GM12878 (cell line): Measurements from ENCODE around the gene MRPL16. TPM values are rescaled to one million over a fixed set of nuclear protein-coding genes. Genes with fewer than 3 reads are reported as not detected.

ENCODE experiments used
- ATAC-seq: fragments of 200-7000 bp; cut with Tn5 transposase; 3 replicates; pipeline ENCODE4 v1.9.1; 2020; ENCODE audit warnings: mild to moderate bottlenecking, moderate library complexity
- BruUV-seq: library from RNA; stranded (reverse); fragments of 400-500 nt; replicated peaks from 2 replicates; lab custom pipeline; 2021; lab: Mats Ljungman, UMichigan
- CTCF ChIA-PET: fragments of 300-600 bp; sonication (Branson Sonifier 250); formaldehyde crosslinking; extraction: SDS; loops from one replicate; lab custom pipeline; 2021; ENCODE audit warnings: inconsistent platforms; lab: Yijun Ruan, JAX
- POLR2A ChIA-PET: fragments of 350-600 bp; formaldehyde crosslinking; extraction: SDS; loops from one replicate; lab custom pipeline; 2021; ENCODE audit warnings: inconsistent platforms; lab: Charles Lee
- RAD21 ChIA-PET: fragments of 300-600 bp; sonication (Branson Sonifier 250); formaldehyde crosslinking; loops from one replicate; lab custom pipeline; 2023; ENCODE audit warnings: antibody characterized with exemption; ENCODE audit not compliant: unreplicated experiment; lab: Charles Lee
- SMC1A ChIA-PET: fragments of 300-600 bp; sonication (Branson Sonifier 250); formaldehyde crosslinking; loops from one replicate; lab custom pipeline; 2023; ENCODE audit not compliant: unreplicated experiment, uncharacterized antibody; lab: Charles Lee
- DNase-seq: peaks from one replicate; pipeline ENCODE4 v3.0.0-alpha.2; 2011; ENCODE audit warnings: low read depth, low spot score
- FAIRE-seq: peaks from 3 replicates; lab custom pipeline; 2011; peaks lifted over from hg19 to GRCh38; lab: Jason Lieb, UNC
- H2AFZ ChIP-seq: 2 replicates; pipeline ENCODE4 v1.6.0; 2011; ENCODE audit warnings: low read depth, low read length, control low read depth; ENCODE audit not compliant: control insufficient read depth
- H3K27ac ChIP-seq: 2 replicates; pipeline ENCODE4 v1.5.1; 2011; ENCODE audit warnings: control low read depth; ENCODE audit not compliant: control insufficient read depth, insufficient read depth
- H3K27me3 ChIP-seq, 2 experiments: replicated peaks in 1 of 2; 2 replicates each; pipeline versions ENCODE4 v1.6.0 to v1.6.1; 2011; ENCODE audit warnings: low read length in 1 of 2; ENCODE audit not compliant: control insufficient read depth in 2 of 2, insufficient read depth in 2 of 2
- H3K36me3 ChIP-seq, 2 experiments: 2 replicates each; pipeline ENCODE4 v1.5.1; 2011; ENCODE audit warnings: low read length in 1 of 2; ENCODE audit not compliant: control insufficient read depth in 2 of 2, insufficient read depth in 2 of 2
- H3K4me1 ChIP-seq: 2 replicates; pipeline ENCODE4 v1.6.1; 2011; ENCODE audit warnings: mild to moderate bottlenecking, low read length, moderate library complexity, mixed read lengths; ENCODE audit not compliant: control insufficient read depth, insufficient read depth
- H3K4me2 ChIP-seq: 2 replicates; pipeline ENCODE4 v1.6.0; 2011; ENCODE audit warnings: control low read depth; ENCODE audit not compliant: control insufficient read depth, insufficient read depth
- H3K4me3 ChIP-seq: fragments of 200-600 bp; sonication (generic); 2 replicates; pipeline ENCODE4 v1.5.1; 2016
- H3K79me2 ChIP-seq: 2 replicates; pipeline ENCODE4 v1.6.0; 2011; ENCODE audit warnings: low read length; ENCODE audit not compliant: control insufficient read depth, insufficient read depth
- H3K9ac ChIP-seq: 2 replicates; pipeline ENCODE4 v1.8.0; 2011; ENCODE audit warnings: low read length, control low read depth, mixed read lengths; ENCODE audit not compliant: control insufficient read depth, insufficient read depth
- H3K9me3 ChIP-seq: replicated peaks from 3 replicates; pipeline ENCODE4 v1.5.1; 2011; ENCODE audit warnings: mild to moderate bottlenecking, low read length; ENCODE audit not compliant: control insufficient read depth, insufficient read depth
- H4K20me1 ChIP-seq: 2 replicates; pipeline ENCODE4 v1.6.0; 2011; ENCODE audit not compliant: control insufficient read depth, insufficient read depth
- CEBPB ChIP-seq, 2 experiments: fragments of 150-350 bp in 1 of 2; IDR thresholded peaks; 2 replicates each; pipeline ENCODE4 v1.6.1; 2012 to 2014; ENCODE audit warnings: low read depth in 2 of 2, low read length in 2 of 2, borderline replicate concordance in 1 of 2, inconsistent platforms in 1 of 2
- CHD1 ChIP-seq: IDR thresholded peaks from 2 replicates; pipeline ENCODE4 v1.6.1; 2012; ENCODE audit warnings: low read depth, low read length, improper control_type of control experiment
- CREM ChIP-seq: IDR thresholded peaks from 2 replicates; pipeline ENCODE4 v1.6.1; 2014; ENCODE audit warnings: antibody characterized with exemption, low read depth
- FOXK2 ChIP-seq: fragments of 450-650 bp; IDR thresholded peaks from 2 replicates; pipeline ENCODE4 v1.6.1; 2017; ENCODE audit warnings: mild to moderate bottlenecking, moderate library complexity
- MEF2A ChIP-seq: IDR thresholded peaks from 2 replicates; pipeline ENCODE4 v1.6.1; 2011; ENCODE audit warnings: low read depth, mild to moderate bottlenecking, low read length, moderate library complexity; ENCODE audit not compliant: insufficient read depth
- MXI1 ChIP-seq: fragments of 150-350 bp; IDR thresholded peaks from 2 replicates; pipeline ENCODE4 v1.6.1; 2011; ENCODE audit warnings: low read depth, mild to moderate bottlenecking, inconsistent platforms, low read length, improper control_type of control experiment
- ZNF384 ChIP-seq: IDR thresholded peaks from 2 replicates; pipeline ENCODE4 v1.6.1; 2012; ENCODE audit warnings: low read depth, mild to moderate bottlenecking, low read length, improper control_type of control experiment, borderline replicate concordance
- WGBS: methylation state at CpG from one replicate; pipeline ENCODE4 v1.1.6; 2016; ENCODE audit warnings: low lambda C conversion rate; ENCODE audit not compliant: insufficient replicate concordance, insufficient coverage; ENCODE audit errors: missing lambda C conversion rate; 5-methylcytosine and 5-hydroxymethylcytosine counted together
- in situ Hi-C: fragments of 300-500 bp; cut with MboI; formaldehyde crosslinking; loops from 9 replicates; pipeline ENCODE4 v1.14.3; 2018; ENCODE audit warnings: mixed read lengths
- intact Hi-C: fragments of 100-400 bp; cut with micrococcal nuclease; formaldehyde crosslinking; loops from one replicate; pipeline ENCODE4 v1.14.2; 2022; ENCODE audit not compliant: unreplicated experiment
- polyA plus RNA-seq, 11 experiments: library from polyadenylated mRNA; depleted of rRNA in 4 of 11; unstranded in 6 of 11; stranded (reverse) in 5 of 11; fragments of >200 nt; fragmentation: Nextera tagmentation in 4 of 11; fragmentation: Illumina TruSeq in 1 of 11; extraction: Ambion mirVana in 4 of 11; extraction: Trizol in 1 of 11; gene quantifications; 1 replicate in 1 of 11; 2 replicates in 10 of 11; pipeline versions ENCODE4 v1.2.1 to v1.2.3, GENCODE V29; 2011 to 2016; ENCODE audit warnings: inconsistent platforms in 2 of 11, missing spikeins in 2 of 11, low read depth in 1 of 11
- total RNA-seq, 4 experiments: library from RNA; depleted of rRNA in 3 of 4; stranded (reverse); fragments of >200 nt in 3 of 4; fragmentation: Illumina TruSeq in 1 of 4; extraction: Trizol in 1 of 4; gene quantifications; 2 replicates each; pipeline versions ENCODE4 v1.2.1 to v1.2.3, GENCODE V29; 2013 to 2021
- TF ChIP-seq, protein P1 (sequence below): IDR thresholded peaks from 2 replicates; pipeline ENCODE4 v1.6.1; 2012; ENCODE audit warnings: improper control_type of control experiment, low read depth, low read length; ENCODE audit not compliant: insufficient replicate concordance
- TF ChIP-seq, protein P2 (sequence below): fragments of 450-650 bp; IDR thresholded peaks from 2 replicates; pipeline ENCODE4 v1.6.1; 2018; ENCODE audit warnings: mild to moderate bottlenecking, low read depth, moderate library complexity; ENCODE audit not compliant: partially characterized antibody
- TF ChIP-seq, protein P3 (sequence below): fragments of 450-650 bp; formaldehyde crosslinking; IDR thresholded peaks from 2 replicates; pipeline ENCODE4 v1.4.0; 2022; ENCODE audit warnings: mild to moderate bottlenecking, moderate library complexity
- TF ChIP-seq, protein P4 (sequence below): IDR thresholded peaks from 2 replicates; pipeline ENCODE4 v1.6.1; 2012; ENCODE audit warnings: low read depth, low read length, improper control_type of control experiment

The MRPL16 gene
- total and polyA plus RNA-seq, 10 of the 15 experiments (the other 5 are each of a cell fraction or from before 2014, with no cell fraction given) = 38.2 to 167 (median 106) TPM

DNA sequence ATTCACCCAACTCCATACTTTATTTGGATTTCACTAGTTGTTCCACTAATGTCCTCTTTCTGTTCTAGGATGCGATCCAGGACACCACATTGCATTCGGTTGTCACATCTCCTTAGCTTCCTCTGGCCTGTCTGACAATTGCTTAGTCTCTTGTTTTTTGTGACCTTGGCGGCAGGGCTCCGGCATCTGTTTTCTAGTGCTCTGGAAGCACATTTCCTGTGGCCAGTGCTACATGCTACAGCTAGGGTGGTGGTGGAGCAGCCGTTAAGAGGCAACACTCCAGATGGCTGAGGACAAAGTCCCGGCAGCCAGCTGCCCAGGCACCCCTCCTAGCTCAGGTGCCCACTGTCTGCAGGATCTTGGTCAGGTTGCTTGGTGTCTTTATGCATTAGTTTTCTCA is 48.6 kb downstream of the MRPL16 start:
- WGBS = 48% methylated on average over 6 of the region's 6 CpGs
- ChIA-PET CTCF (no interaction called here), RAD21 (no interaction called here), POLR2A (no interaction called here), SMC1A (interaction anchor here (1.0 kb wide), 1 partner anchor 26 kb away, joined by 3 read pairs; no protein-coding TSS in a partner anchor)
- H3K36me3 ChIP-seq = no peaks in the 10 kb centered on the region
- peaks cover 0 to 6% of the 10 kb centered on the region in 2 experiments; a peak in 2 of 4 replicates for H3K27me3 ChIP-seq
- no TSS peak for BruUV-seq
- H3K4me1 ChIP-seq = no peaks in the 10 kb centered on the region
- no peak overlapping the region for H2AFZ ChIP-seq
- H3K4me2 ChIP-seq = no peak overlapping the region
- ATAC-seq (no peak), DNase-seq (no peak), FAIRE-seq (no peak)
- intact Hi-C loops = no loop called here
- no peak overlapping the region for H3K27ac ChIP-seq
- no peaks in the 10 kb centered on the region for H3K9me3 ChIP-seq
- in situ Hi-C loops = no loop called here
- no peaks in the 10 kb centered on the region for H3K79me2 ChIP-seq
- H3K4me3 ChIP-seq = no peak overlapping the region
- H4K20me1 ChIP-seq = no peaks in the 10 kb centered on the region
- H3K9ac ChIP-seq = no peak overlapping the region
- TF ChIP-seq CREM (no peak), MXI1 (no peak), CHD1 (no peak), CEBPB (IDR thresholded peaks at IDR 0.05; ENCODE audit: borderline replicate concordance in 1 of 2, low read depth in 2 of 2, low read length in 2 of 2) (no peak), MEF2A (no peak), ZNF384 (no peak), FOXK2 (no peak)
- TF ChIP-seq, protein P1, sequence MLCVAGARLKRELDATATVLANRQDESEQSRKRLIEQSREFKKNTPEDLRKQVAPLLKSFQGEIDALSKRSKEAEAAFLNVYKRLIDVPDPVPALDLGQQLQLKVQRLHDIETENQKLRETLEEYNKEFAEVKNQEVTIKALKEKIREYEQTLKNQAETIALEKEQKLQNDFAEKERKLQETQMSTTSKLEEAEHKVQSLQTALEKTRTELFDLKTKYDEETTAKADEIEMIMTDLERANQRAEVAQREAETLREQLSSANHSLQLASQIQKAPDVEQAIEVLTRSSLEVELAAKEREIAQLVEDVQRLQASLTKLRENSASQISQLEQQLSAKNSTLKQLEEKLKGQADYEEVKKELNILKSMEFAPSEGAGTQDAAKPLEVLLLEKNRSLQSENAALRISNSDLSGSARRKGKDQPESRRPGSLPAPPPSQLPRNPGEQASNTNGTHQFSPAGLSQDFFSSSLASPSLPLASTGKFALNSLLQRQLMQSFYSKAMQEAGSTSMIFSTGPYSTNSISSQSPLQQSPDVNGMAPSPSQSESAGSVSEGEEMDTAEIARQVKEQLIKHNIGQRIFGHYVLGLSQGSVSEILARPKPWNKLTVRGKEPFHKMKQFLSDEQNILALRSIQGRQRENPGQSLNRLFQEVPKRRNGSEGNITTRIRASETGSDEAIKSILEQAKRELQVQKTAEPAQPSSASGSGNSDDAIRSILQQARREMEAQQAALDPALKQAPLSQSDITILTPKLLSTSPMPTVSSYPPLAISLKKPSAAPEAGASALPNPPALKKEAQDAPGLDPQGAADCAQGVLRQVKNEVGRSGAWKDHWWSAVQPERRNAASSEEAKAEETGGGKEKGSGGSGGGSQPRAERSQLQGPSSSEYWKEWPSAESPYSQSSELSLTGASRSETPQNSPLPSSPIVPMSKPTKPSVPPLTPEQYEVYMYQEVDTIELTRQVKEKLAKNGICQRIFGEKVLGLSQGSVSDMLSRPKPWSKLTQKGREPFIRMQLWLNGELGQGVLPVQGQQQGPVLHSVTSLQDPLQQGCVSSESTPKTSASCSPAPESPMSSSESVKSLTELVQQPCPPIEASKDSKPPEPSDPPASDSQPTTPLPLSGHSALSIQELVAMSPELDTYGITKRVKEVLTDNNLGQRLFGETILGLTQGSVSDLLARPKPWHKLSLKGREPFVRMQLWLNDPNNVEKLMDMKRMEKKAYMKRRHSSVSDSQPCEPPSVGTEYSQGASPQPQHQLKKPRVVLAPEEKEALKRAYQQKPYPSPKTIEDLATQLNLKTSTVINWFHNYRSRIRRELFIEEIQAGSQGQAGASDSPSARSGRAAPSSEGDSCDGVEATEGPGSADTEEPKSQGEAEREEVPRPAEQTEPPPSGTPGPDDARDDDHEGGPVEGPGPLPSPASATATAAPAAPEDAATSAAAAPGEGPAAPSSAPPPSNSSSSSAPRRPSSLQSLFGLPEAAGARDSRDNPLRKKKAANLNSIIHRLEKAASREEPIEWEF = no peak
- TF ChIP-seq, protein P2, sequence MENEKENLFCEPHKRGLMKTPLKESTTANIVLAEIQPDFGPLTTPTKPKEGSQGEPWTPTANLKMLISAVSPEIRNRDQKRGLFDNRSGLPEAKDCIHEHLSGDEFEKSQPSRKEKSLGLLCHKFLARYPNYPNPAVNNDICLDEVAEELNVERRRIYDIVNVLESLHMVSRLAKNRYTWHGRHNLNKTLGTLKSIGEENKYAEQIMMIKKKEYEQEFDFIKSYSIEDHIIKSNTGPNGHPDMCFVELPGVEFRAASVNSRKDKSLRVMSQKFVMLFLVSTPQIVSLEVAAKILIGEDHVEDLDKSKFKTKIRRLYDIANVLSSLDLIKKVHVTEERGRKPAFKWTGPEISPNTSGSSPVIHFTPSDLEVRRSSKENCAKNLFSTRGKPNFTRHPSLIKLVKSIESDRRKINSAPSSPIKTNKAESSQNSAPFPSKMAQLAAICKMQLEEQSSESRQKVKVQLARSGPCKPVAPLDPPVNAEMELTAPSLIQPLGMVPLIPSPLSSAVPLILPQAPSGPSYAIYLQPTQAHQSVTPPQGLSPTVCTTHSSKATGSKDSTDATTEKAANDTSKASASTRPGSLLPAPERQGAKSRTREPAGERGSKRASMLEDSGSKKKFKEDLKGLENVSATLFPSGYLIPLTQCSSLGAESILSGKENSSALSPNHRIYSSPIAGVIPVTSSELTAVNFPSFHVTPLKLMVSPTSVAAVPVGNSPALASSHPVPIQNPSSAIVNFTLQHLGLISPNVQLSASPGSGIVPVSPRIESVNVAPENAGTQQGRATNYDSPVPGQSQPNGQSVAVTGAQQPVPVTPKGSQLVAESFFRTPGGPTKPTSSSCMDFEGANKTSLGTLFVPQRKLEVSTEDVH = no peak
- TF ChIP-seq, protein P3, sequence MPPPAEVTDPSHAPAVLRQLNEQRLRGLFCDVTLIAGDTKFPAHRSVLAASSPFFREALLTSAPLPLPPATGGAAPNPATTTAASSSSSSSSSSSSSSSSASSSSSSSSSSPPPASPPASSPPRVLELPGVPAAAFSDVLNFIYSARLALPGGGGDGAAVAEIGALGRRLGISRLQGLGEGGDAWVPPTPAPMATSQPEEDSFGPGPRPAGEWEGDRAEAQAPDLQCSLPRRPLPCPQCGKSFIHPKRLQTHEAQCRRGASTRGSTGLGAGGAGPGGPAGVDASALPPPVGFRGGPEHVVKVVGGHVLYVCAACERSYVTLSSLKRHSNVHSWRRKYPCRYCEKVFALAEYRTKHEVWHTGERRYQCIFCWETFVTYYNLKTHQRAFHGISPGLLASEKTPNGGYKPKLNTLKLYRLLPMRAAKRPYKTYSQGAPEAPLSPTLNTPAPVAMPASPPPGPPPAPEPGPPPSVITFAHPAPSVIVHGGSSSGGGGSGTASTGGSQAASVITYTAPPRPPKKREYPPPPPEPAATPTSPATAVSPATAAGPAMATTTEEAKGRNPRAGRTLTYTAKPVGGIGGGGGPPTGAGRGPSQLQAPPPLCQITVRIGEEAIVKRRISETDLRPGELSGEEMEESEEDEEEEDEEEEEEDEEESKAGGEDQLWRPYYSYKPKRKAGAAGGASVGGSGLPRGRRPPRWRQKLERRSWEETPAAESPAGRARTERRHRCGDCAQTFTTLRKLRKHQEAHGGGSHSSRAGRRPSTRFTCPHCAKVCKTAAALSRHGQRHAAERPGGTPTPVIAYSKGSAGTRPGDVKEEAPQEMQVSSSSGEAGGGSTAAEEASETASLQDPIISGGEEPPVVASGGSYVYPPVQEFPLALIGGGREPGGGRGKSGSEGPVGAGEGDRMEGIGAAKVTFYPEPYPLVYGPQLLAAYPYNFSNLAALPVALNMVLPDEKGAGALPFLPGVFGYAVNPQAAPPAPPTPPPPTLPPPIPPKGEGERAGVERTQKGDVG (CRISPR knock-in tag) = no peak
- TF ChIP-seq, protein P4, sequence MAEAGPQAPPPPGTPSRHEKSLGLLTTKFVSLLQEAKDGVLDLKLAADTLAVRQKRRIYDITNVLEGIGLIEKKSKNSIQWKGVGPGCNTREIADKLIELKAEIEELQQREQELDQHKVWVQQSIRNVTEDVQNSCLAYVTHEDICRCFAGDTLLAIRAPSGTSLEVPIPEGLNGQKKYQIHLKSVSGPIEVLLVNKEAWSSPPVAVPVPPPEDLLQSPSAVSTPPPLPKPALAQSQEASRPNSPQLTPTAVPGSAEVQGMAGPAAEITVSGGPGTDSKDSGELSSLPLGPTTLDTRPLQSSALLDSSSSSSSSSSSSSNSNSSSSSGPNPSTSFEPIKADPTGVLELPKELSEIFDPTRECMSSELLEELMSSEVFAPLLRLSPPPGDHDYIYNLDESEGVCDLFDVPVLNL = no peak
